DND-41 (cell line): Measurements from ENCODE around the gene SH3RF3.

Source experiments
- ATAC-seq: fragments of 200-7000 bp; cut with Tn5 transposase; 3 replicates; pipeline ENCODE4 v1.9.1; 2021; ENCODE audit warnings: low read depth; ENCODE audit not compliant: insufficient read depth
- DNase-seq: peaks from one replicate; pipeline ENCODE4 v3.0.0-alpha.2; 2020
- H2AFZ ChIP-seq: 2 replicates; pipeline ENCODE4 v1.6.0; 2012; ENCODE audit warnings: low read depth, low read length
- H3K27ac ChIP-seq: 2 replicates; pipeline ENCODE4 v1.5.1; 2012; ENCODE audit warnings: low read length, inconsistent platforms
- H3K27me3 ChIP-seq: fragments of 200-600 bp; sonication (generic); 2 replicates; pipeline ENCODE4 v1.6.0; 2012; ENCODE audit warnings: low read length, mild to moderate bottlenecking, inconsistent platforms; ENCODE audit not compliant: insufficient read depth, poor library complexity
- H3K36me3 ChIP-seq: 2 replicates; pipeline ENCODE4 v1.5.1; 2012; ENCODE audit warnings: low read length, inconsistent platforms; ENCODE audit not compliant: insufficient read depth
- H3K4me1 ChIP-seq: 2 replicates; pipeline ENCODE4 v1.5.1; 2012; ENCODE audit warnings: mild to moderate bottlenecking, low read length; ENCODE audit not compliant: insufficient read depth
- H3K4me2 ChIP-seq: 2 replicates; pipeline ENCODE4 v1.6.0; 2012; ENCODE audit warnings: mild to moderate bottlenecking, moderate library complexity, low read length, inconsistent platforms; ENCODE audit not compliant: insufficient read depth
- H3K4me3 ChIP-seq, 2 experiments: fragments of 200-600 bp in 1 of 2; shearing (Covaris generic) in 1 of 2; 2 replicates each; pipeline ENCODE4 v1.5.1; 2012 to 2016; ENCODE audit warnings: inconsistent platforms in 2 of 2, low read length in 2 of 2, mild to moderate bottlenecking in 2 of 2, low read depth in 1 of 2, moderate library complexity in 1 of 2
- H3K79me2 ChIP-seq: 2 replicates; pipeline ENCODE4 v1.6.0; 2012; ENCODE audit warnings: low read length, inconsistent platforms; ENCODE audit not compliant: insufficient read depth
- H3K9ac ChIP-seq: 2 replicates; pipeline ENCODE4 v1.6.0; 2012; ENCODE audit warnings: low read depth, mild to moderate bottlenecking, inconsistent platforms, low read length, moderate library complexity
- H3K9me3 ChIP-seq: 2 replicates; pipeline ENCODE4 v1.5.1; 2012; ENCODE audit warnings: low read length, moderate library complexity, mild to moderate bottlenecking, inconsistent platforms; ENCODE audit not compliant: insufficient read depth, severe bottlenecking
- H4K20me1 ChIP-seq: 2 replicates; pipeline ENCODE4 v1.6.0; 2012; ENCODE audit warnings: low read length; ENCODE audit not compliant: insufficient read depth
- CTCF ChIP-seq: IDR thresholded peaks from 2 replicates; pipeline ENCODE4 v1.5.1; 2012; ENCODE audit warnings: borderline replicate concordance, low read length, moderate library complexity, mild to moderate bottlenecking; ENCODE audit not compliant: poor library complexity, severe bottlenecking; ENCODE audit errors: extremely low read depth
- EZH2 ChIP-seq: IDR thresholded peaks from 3 replicates; pipeline ENCODE4 v1.6.1; 2012; ENCODE audit warnings: borderline replicate concordance, low read depth, mild to moderate bottlenecking, moderate library complexity, low read length, inconsistent platforms; ENCODE audit not compliant: severe bottlenecking

Gene SH3RF3

GRCh38 chr2:109214651-109215371, 85.8 kb downstream of the SH3RF3 start:
- Histone ChIP-seq H3K27me3 (peaks cover 81% of the 10 kb centered on the region), H3K4me2 (no peak overlapping the region), H2AFZ (no peak overlapping the region), H3K9me3 (no peaks in the 10 kb centered on the region), H4K20me1 (peaks cover 57% of the 10 kb centered on the region), H3K9ac (no peak overlapping the region), H3K4me1 (peaks cover 32% of the 10 kb centered on the region), H3K79me2 (no peaks in the 10 kb centered on the region), H3K36me3 (no peaks in the 10 kb centered on the region), H3K4me3 (no peak overlapping the region), H3K27ac (no peak overlapping the region)
- no peak for TF ChIP-seq CTCF
- TF ChIP-seq EZH2, result no peak
- ATAC-seq (no peak), DNase-seq (no peak)

DNA sequence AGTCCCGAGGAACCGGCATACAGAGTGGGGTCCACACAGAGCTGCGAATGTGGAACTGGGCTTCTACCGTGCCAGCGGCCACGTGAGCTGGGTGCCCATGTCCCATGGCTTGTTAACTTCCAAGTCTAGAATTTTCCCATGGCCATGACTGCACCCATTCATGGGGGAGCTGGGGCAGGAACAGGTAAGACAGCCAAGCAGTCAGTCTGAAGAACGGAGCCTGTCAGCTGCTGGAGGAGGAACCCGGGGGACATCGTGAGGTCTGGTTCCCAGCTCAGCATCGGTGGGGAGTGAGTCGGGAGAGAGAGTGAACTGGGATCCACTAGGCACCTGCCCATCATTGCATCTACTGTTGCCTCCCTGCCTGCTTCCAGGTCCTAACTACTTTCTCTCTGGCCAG, 86.9 kb downstream of the SH3RF3 start:
- no peak overlapping the region for H2AFZ ChIP-seq
- H4K20me1 ChIP-seq, result peaks cover 57% of the 10 kb centered on the region
- H3K27me3 ChIP-seq, result peaks cover 82% of the 10 kb centered on the region
- H3K4me3 ChIP-seq, result no peak overlapping the region
- H3K9me3 ChIP-seq, result no peaks in the 10 kb centered on the region
- DNase-seq, result no peak
- H3K36me3 ChIP-seq, result no peaks in the 10 kb centered on the region
- ATAC-seq, result no peak
- H3K79me2 ChIP-seq, result no peaks in the 10 kb centered on the region
- no peak overlapping the region for H3K9ac ChIP-seq
- H3K4me1 ChIP-seq, result peaks cover 32% of the 10 kb centered on the region
- TF ChIP-seq EZH2 (no peak), CTCF (no peak)
- no peak overlapping the region for H3K27ac ChIP-seq
- no peak overlapping the region for H3K4me2 ChIP-seq

DNA sequence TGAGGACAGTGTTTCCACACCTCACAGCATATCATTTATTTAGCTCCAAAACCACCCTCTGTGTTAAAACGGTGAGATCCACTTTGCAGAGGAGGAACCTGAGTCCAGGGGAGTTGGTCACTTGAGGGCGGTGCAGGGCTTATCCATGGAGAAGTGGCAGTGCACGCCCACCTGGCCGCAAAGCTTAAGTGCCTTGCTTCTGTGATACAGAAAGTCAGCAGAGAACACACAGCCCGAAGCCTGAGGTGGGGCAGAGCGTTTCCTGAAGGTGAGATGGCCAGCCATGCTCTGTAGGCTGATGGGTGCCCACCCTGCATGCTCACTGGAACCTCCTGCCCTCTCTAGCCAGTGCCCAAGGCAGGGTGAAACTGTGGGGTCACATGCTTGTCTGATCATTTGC, 87.3 kb downstream of the SH3RF3 start:
- Histone ChIP-seq H3K27me3 (peaks cover 80% of the 10 kb centered on the region), H3K9ac (no peak overlapping the region), H3K9me3 (no peaks in the 10 kb centered on the region), H3K4me1 (peaks cover 32% of the 10 kb centered on the region), H3K36me3 (no peaks in the 10 kb centered on the region), H3K27ac (no peak overlapping the region), H3K79me2 (no peaks in the 10 kb centered on the region), H4K20me1 (peaks cover 56% of the 10 kb centered on the region), H3K4me3 (no peak overlapping the region), H3K4me2 (no peak overlapping the region), H2AFZ (no peak overlapping the region)
- TF ChIP-seq CTCF (no peak), EZH2 (no peak)
- DNase-seq (no peak), ATAC-seq (no peak)
